ENCODE measurements around the gene SLC27A5.

DNA sequence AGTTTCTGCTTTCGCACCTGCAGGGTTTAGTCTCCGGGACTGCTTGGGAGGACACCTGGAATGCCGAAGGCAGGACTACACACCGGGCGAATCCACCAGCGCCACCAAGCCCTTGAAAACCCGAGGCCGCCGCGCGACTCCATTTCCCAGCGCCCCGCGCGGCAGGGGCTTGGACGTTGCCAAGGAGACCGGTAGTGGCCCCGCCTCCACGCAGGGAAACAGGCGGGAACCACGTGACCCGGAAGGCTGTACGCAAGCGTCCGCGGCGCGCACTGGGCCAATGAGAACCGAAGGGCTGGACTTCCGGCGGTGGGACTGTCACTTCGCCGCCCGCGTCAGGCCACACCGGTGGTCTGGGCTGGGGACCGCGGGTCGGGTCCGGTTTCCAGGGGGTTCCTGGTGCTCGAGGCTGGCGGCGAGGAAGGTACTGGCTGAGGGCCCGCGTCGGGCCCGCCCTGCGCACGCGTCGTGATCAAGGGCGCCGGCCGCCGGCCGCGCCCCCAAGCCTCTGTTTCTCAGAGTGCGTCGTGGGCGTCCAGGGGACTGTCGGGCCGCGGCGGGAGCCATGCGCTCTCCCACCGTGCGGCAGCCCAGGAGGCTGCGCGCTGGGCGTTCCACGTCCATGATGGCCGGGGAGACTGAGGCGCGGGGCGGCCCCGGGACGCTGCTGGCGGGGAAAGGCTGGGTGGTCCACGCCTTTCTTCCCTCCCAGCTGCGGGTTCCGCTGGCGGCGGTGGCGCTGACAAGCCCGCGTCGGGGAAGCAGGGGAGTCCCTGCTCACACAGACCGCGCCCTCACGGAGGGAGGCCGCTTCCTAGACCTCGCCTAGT is 44.8 kb downstream of the SLC27A5 start, which contains the start of gene ZNF324:
- TF ChIP-seq POLR2AphosphoS5 (IDR thresholded peaks at IDR 0.05; ENCODE audit: borderline replicate concordance, low read depth, low read length) (peak; percentile 82), EZH2 (IDR thresholded peaks at IDR 0.05) (no peak), FOXP2 (optimal IDR thresholded peaks at IDR 0.05; ENCODE audit: control extremely low read depth, extremely low read length, insufficient read depth) (peak; percentile 55)
